ENCODE measurements around the gene TRIM41. TPM values are rescaled to one million over a fixed set of nuclear protein-coding genes. Genes with fewer than 3 reads are reported as not detected.
"Not testable (repeated sequence)": the region's sequence is repeated elsewhere in the genome, so short reads cannot be mapped to it uniquely, and the experiment has no call there.

The TRIM41 gene
- total RNA-seq (2014; rRNA removed; shearing (Covaris generic)) = 14.4 and 17.9 TPM in 2 replicates
- 18.4 and 18.7 TPM in 2 replicates for polyA plus RNA-seq (2015; cell fraction: cytosol; rRNA removed)
- polyA plus RNA-seq (2015; cell fraction: nucleus; rRNA removed) = 56.1 and 57.5 TPM in 2 replicates

DNA sequence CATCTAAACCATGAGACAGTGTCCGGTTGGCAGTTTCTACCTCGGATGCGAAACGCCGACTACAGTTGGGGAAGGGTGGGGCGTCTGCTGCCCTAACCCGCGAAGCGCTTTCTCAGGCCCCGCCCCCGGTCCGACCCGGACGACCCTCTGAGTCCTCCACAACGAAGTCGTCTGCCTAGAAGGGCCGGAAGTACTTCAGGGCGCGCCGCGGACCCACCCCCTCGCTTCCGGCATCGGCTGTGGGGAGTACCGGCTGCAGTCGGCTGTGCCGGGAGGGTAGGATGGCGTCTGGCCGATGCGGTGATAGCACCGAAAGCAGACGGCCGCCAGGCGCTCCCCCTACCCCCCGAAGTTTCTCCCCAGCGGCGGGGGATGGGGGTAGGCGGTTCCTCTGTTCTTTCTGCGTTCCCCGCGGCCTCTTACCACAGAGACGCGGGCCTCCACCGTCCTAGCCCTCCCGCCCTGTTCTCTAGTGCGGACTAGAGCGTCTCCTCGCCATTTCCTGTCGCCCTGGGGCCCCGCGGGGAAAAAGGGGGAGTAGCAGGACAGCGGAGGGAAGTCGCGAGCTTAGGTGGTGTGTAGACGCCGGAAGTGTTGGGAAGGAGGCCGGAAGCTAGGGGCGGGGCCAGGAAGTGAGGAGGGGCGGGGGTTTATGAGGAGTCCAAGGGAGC lies at the start of gene TRIM41:
Gene TRIM41, plus strand, starts transcription at position 224 of the 671 bp plus-strand sequence. CDS start 719 bp downstream, outside the sequence.
- in situ Hi-C loops (cut with HindIII; ENCODE audit: low pct_unique_long_range_greater_than_20kb, low sequenced_read_pairs) = no loop called here
- peak; percentile 96 for DNase-seq (ENCODE audit: low read depth, low spot score)

DNA sequence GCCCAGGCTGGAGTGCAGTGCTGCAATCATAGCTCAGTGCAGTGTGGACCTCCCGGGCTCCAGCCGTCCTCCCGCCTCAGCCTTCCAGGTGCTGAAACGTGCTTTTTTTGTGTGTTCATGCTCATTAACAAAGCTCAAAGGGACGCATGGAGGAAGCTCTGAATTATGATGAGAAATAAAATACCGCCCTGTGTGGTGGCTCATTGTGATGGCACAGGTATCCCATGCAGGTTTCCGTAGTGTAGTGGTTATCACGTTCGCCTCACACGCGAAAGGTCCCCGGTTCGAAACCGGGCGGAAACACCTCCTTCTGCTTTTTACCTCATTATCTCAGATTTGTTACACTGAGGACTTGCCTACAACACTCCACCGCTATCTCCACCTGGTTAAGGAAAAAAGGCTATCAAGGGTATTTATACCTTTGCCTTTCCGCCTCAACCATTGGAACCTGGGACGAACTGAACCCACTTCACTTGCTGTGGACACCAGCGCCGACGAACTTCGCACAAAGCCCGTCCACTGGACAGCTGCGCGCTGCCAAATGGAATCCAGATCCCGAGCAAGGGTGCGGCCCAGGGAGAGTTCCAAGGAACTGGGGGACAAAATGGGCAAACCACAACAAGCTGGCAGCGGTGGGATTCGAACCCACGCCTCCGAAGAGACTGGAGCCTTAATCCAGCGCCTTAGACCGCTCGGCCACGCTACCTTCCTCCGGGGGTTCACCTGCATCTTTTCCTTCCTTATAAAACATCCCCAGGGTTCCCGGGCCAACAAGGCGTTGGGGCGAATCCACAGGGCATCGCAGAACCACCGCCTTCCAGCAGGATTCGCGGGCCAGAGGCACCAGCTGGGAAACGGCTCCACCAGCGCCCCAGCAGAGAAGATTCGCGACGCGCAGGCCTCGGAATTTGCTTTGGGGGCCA lies 49.4 kb upstream of the TRIM41 start:
- DNase-seq (ENCODE audit: low read depth, low spot score) = no peak
- in situ Hi-C loops (cut with HindIII; ENCODE audit: low pct_unique_long_range_greater_than_20kb, low sequenced_read_pairs) = no loop called here

DNA sequence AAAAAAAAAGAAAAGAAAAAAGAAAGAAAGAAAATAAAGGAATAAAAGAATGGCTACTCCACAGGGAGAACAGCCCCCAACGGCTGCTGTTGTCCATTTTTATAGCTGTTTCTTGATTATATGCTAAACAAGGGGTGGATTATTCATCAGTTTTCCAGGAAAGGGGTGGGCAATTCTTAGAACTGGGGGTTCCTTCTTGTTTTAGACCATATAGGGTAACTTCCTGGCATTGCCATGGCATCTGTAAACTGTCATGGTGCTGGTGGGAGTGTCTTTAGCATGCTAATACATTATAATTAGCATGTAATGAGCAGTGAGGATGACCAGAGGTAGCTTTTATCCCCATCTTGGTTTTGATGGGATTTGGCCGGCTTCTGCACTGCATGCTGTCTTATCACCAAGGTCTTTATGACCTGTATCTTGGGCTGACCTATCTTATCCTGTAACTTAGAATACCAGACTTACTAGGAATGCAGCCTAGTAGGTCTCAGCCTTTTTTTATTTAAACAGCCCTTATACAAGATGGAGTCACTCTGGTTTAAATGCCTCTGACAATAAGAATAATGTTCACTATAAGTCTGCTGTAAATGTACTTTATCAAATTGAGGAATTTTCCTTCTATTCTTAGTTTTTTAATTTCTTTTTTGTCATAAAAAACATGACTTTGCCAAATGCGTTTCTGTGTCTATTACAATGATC lies 46.7 kb upstream of the TRIM41 start:
- in situ Hi-C loops (cut with HindIII; ENCODE audit: low pct_unique_long_range_greater_than_20kb, low sequenced_read_pairs) = no loop called here
- DNase-seq (ENCODE audit: low read depth, low spot score) = no peak

DNA sequence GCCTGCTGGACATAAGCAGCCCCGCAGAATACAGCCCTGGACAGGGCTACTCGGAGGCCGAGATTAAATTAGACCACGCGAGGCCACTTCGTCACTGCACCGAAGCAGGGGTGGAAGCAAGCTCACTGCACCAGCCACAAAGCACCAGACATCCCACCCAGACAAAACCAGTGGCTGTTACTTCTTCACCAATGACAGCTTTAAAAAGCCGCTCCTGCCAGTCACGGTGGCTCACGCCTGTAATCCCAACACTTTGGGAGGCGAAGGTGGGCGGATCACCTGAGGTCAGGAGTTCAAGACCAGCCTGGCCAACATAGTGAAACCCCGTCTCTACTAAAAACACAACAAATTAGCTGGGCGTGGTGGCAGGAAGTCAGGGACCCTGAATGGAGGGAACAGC lies 45.5 kb upstream of the TRIM41 start:
- in situ Hi-C loops (cut with HindIII; ENCODE audit: low pct_unique_long_range_greater_than_20kb, low sequenced_read_pairs); DNase-seq (ENCODE audit: low read depth, low spot score): not testable (repeated sequence)

DNA sequence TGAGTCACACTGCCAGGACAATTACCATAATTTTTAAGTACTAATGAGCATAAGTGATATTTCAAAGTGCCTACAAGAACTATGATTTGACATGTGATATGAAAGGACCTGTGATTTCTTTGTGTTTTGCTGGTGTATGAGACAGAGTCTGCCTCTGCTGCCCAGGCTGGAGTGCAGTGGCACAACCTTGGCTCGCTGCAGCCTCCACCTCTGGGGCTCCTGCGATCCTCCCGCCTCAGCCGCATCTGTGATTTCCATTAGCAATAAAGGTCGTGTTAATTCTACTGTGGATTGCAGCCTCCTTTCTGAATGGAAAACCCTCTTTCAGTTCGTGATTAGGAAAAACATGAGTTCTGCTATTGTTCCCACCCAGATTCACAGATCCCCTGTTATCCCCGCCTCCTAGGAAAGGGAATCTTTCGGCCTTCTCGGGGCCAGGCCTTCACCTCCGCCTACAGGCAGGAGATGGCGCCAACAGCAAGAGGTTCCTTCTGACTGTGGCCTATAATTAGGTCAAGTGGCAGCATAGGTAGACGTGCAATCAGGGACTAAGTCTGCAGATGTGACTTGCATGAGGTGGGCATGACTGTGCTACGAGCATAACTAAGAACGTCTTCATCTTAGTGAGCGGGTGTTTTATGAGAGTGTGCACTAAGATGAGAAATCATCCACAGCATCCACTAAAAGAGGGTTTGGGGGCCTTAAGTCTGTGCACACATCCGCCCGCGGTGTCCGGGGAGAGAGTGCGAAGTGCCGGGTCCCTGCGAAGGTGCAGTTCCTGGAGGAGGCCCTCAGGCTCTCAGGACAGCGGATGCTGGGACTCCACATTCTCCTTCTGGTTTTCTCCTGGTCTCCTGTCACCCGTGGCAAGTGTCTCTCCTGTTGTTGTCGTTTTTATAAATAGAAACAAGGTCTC lies 41.2 kb upstream of the TRIM41 start:
- in situ Hi-C loops (cut with HindIII; ENCODE audit: low pct_unique_long_range_greater_than_20kb, low sequenced_read_pairs) = no loop called here
- DNase-seq (ENCODE audit: low read depth, low spot score) = peak; percentile 82

DNA sequence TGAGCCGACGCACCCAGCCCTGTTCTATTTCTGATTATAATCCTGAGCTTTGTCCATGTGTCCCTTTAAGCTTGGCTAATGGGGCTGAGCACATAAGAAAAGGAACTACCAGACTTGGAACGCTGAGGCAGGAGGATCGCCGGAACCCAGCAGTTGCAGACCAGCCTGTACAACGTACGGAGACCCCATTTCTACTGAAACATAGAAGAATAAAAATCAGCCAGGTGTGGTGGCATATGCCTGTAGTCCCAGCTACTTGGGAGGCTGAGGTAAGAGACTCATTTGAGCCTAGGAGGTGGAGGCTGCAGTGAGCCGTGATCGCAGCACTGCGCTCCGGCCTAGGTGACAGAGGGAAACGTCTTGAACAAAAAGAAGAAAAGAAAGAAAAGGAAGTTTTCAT lies 40.4 kb upstream of the TRIM41 start:
- in situ Hi-C loops (cut with HindIII; ENCODE audit: low pct_unique_long_range_greater_than_20kb, low sequenced_read_pairs) = no loop called here
- DNase-seq (ENCODE audit: low read depth, low spot score) = no peak

DNA sequence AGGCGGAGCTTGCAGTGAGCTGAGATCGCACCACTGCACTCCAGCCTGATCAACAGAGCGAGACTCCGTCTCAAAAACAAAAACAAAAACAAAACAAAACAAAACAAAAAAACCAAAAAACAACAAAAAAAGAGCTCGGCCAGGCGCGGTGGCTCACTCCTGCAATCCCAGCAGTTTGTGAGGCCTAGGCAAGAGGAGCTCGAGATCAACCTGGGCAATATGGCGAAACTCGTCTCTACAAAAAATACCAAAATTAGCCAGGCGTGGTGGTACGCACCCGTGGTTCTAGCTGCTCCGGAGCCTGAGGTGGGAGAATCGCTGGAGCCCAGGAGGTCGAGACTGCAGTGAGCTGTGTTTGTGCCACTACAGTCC lies 38.2 kb upstream of the TRIM41 start:
- no peak for DNase-seq (ENCODE audit: low read depth, low spot score)
- in situ Hi-C loops (cut with HindIII; ENCODE audit: low pct_unique_long_range_greater_than_20kb, low sequenced_read_pairs) = no loop called here

DNA sequence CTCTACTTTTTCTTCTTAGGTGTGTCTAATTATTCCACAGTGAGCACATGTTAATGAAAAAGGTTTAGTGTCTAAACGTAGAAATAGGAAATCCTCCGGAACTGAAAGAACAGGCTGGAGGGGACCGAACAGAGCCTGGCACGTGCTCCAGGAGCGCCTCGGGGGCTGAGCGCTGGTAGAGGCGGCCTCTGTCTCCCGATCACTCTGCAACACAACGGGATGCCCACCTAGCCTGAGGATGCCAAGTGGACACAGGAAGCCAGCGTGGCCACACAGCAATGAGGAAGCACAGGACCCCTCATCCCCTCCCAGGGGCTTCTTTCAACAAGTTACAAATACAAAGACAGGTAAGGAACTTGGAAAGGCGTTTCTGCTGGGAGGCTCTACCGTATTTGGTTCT lies 37.5 kb upstream of the TRIM41 start:
- no peak for DNase-seq (ENCODE audit: low read depth, low spot score)
- in situ Hi-C loops (cut with HindIII; ENCODE audit: low pct_unique_long_range_greater_than_20kb, low sequenced_read_pairs) = no loop called here

DNA sequence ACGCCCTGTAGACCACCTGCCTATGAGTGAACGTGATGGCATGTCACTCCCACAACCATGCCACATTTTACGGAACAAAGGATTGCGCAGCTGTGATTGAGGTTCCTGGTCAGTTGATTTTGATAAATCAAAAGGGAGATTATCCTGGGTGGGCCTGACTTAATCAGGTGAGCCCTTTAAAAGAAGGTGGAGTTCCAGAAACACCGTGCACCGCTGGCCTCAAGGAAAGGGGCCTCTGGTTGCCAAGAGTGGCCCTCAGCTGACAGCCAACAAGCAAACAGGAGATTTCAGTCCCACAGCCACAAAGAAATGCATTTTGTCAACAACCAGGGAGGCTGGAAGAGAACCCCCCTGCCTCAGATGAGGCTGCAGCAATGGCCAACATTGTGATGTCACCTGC lies 37.1 kb upstream of the TRIM41 start:
- DNase-seq (ENCODE audit: low read depth, low spot score) = no peak
- in situ Hi-C loops (cut with HindIII; ENCODE audit: low pct_unique_long_range_greater_than_20kb, low sequenced_read_pairs) = no loop called here

DNA sequence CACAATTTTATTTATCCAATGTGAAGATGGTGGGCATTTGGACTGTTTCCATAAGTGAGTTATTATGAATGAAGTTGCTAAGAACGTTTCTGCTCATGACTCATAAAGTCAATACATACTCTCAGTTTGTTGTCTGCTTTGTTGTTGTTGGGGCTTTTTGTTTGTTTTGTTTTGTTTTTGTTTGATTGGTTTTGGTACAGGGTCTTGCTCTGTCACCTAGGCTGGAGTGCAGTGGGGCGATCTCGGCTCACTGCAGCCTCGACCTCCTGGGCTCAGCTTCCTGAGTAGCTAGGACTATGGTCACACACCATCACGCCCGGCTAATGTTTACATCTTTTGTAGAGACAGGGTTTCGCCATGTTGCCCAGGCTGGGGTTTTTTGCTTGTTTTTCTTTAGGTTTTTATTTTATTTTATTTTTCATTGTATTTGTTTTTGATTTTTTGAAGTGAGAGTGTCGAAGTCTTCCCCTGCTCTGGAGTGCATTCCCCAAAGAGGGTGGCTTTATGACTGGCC lies 36.0 kb upstream of the TRIM41 start:
- in situ Hi-C loops (cut with HindIII; ENCODE audit: low pct_unique_long_range_greater_than_20kb, low sequenced_read_pairs) = no loop called here
- peak; percentile 50 for DNase-seq (ENCODE audit: low read depth, low spot score)

DNA sequence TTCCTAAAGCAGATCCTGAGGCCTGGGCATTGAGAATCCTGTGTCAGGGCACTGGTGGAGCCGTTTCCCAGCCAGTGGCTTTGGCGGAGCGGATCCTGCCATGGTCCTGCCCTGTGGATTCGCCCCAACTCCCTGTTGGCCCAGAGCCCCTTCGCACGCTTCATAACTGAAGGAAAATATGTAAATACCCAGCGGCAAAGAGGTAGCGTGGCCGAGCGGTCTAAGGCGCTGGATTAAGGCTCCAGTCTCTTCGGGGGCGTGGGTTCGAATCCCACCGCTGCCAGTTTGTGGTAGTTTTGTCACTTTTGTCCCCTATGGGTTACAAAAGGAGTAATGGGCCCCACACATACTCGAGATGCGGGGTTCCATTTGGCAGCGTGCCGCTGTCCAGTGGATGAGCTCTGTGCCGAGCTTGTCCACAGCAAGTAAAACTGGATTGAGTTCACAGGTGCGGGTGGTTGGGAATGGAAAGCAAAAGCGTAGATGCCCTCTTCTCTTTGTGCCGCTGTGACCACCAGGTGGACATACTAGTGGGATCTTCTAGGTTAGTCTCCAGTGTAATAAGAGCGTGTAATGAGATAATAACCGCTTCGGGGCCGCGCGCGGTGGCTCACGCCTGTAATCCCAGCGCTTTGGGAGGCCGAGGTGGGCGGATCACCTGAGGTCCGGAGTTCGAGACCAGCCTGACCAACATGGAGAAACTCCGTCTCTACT lies 35.4 kb upstream of the TRIM41 start:
- peak; percentile 90 for DNase-seq (ENCODE audit: low read depth, low spot score)
- in situ Hi-C loops (cut with HindIII; ENCODE audit: low pct_unique_long_range_greater_than_20kb, low sequenced_read_pairs) = no loop called here

DNA sequence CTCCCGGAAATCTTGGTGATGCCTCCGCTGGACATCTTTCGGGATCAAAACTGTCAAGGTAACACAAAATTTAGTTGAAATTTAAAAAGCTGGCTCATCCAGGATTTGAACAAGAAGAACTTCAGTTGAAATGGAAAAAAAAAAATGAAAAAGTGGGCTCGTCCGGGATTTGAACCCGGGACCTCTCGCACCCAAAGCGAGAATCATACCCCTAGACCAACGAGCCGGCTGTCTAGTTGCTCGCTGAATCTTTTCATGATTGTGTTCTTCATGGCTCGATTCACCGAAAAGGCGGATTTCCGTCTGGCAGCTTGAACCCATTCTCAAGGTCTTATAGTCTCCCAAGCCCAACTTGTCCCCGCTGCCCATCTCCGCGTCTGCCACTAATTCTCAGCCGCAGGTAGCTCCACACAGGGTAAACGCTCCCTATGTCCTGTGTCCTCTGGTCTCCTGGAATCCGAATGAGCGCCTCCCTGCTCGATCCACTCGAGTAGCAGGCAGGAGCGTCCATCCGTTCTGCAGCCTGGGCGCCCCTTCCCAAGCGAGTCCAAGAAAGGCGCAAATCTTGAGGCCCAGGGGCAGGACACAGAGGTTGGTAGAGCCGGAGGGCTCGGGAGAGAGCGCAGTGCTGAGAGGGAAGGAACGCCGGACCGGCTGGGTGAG lies 34.2 kb upstream of the TRIM41 start:
- DNase-seq (ENCODE audit: low read depth, low spot score) = peak; percentile 84
- in situ Hi-C loops (cut with HindIII; ENCODE audit: low pct_unique_long_range_greater_than_20kb, low sequenced_read_pairs) = no loop called here

DNA sequence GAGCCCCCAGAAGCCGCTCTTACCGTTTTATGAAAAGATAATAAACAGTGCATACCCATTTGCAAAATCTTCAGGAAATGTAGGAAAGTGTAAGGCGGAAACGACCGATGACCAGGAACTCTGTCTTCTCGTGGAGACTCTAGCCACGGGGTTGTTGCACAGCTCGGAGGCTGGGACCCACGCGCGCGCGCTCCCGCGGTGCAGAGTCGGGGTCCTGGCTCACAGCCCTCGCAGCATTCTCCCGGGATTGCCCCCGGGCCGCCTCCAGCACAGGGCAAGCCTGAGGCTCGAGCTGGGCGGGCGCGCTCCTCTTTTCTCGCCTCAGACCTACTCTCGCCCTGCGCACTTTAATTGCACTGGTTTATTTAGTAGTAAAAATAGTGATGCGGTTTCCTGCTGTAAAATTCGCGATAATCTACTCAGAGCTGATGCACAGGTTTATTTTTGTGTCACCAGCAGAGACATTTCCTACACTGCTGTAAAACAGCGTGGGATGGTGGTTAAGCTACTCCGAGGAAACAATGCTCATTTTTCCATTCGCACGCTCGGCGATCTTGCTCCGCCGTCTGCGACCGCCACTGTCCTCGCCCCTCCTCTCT lies 33.6 kb upstream of the TRIM41 start:
- in situ Hi-C loops (cut with HindIII; ENCODE audit: low pct_unique_long_range_greater_than_20kb, low sequenced_read_pairs) = no loop called here
- DNase-seq (ENCODE audit: low read depth, low spot score) = no peak

DNA sequence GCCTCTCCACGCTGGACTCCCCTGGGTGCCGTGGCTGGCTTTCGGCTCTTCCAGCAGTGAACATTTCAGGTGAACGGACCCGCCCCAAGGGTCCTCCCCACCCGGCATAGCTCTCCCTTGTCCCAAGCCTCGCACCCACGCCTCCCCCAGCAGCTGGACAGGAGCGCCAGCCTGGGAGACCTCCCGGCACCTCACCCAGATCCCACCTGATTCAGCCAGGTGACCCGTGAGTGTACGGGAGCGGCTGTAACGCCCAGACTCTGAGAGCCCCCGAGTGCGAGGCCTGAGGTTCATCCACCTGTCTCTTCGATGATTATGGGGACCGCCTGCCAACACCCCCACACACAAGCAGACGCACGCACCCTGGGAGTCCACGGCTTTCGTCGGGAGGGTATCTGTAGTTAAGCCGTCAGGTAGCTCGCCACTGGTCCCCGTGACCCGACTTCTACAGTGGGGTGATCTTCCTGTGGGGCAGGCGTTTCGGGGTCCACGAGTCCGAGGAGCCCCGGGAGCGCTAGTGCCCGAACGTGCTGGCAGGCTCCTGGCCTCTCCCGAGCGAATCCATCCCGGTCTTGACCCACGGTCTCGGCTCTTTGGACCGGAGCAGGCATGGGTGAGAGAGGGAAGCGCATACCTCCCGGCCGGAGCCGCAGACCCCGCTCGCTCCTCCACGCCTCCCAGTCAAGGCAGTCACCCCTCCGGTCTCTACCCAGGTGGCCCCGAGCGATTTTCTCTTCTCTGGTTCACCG lies 32.9 kb upstream of the TRIM41 start:
- DNase-seq (ENCODE audit: low read depth, low spot score) = no peak

More for the DNA sequence above, 32.9 kb upstream of the TRIM41 start:
- in situ Hi-C loops (cut with HindIII; ENCODE audit: low pct_unique_long_range_greater_than_20kb, low sequenced_read_pairs) = no loop called here
